GM18861 (cell line): ENCODE results near the gene IFT25.
"Not testable (repeated sequence)": the region's sequence is repeated elsewhere in the genome, so short reads cannot be mapped to it uniquely, and the experiment has no call there.

Source experiments
- ATAC-seq: cut with Tn5 transposase; IDR thresholded peaks from one replicate; pipeline ENCODE4 v1.9.1; 2021; ENCODE audit not compliant: unreplicated experiment

The IFT25 gene

GRCh38 chr1:53945433-53946251, at the start of gene IFT25:
Gene IFT25 (minus strand): TSS chr1:53945699. CDS start chr1:53940082, 5,617 bp downstream.
- ATAC-seq = peak; percentile 48

GRCh38 chr1:53994516-53994915, 49.0 kb upstream of the IFT25 start:
- not testable (repeated sequence) for ATAC-seq

DNA sequence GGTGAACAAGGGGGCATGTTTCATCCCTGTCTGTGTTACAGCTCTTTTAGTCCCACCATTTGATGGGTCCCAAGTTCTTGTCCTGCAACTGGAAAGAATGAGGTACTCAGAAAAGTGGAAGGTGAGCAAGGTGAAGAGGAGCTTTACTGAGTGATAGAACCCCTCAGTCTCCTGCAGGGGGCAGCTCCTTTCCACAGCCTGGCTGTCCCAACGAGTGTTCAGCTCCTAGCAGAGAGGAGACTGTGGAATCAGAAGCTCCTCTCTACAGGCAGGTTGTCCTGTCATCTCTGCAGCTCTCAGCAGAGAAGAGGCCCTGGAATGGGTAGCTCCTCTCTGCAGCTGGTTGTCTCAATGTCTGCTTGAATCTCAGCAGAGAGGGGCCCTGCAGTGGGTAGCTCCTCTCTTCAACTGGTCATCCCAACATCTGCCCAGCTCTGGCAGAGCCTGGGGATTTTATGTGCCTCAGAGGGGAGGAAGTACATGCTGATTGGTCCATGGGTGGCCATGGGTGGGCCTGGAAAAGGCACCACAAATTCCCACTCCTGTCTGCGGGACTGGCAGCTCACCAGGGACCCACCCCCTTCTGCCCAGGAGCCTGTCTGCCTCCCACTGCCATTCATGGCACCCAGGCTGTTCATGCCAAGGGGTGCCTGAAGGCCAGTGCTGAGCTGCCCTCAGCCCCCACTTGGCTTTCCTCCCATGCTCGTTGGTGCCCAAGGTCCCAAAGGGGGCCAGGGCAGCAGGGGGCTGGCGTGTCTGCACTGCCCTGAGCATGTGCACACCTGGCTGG, 46.8 kb upstream of the IFT25 start:
- no peak for ATAC-seq

DNA sequence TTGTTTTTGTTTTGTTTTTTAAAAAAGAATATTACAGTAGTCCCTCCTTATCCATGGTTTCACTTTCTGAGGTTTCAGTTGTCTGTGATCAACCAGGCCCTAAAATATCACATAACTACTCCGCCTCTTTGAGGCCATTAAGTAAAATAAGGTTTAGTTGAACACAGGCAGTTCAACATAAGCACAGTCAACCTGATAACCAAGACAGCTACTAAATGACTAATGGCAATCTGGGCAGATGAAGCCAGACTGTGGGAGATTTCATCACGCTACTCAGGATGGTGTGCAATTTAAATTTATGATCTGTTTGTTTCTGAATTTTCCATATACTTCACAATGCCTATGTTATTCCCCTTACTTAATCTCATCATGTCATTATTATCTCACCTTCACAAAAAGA, 42.4 kb upstream of the IFT25 start:
- no peak for ATAC-seq

- ATAC-seq = no peak
Measured at GRCh38 chr1:53986458-53986857, 41.0 kb upstream of the IFT25 start.

GRCh38 chr1:53984726-53985125, 39.2 kb upstream of the IFT25 start:
- ATAC-seq = no peak

DNA sequence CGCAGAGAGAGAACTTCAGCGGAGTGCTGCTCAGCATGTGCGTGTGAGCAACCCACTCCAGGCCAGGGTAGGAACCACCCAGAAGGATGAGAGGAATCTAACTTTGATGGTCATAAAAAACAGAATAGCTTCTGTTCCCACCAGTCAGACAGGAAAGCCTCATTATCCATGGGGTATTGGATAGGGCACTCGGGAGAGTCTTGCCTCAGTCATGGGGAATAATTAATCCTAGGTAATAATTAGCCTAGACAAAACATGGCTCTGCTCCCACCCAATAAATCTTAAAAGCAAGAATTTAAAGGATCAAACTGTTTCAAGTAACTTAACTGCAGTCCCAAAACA, 37.2 kb upstream of the IFT25 start:
- ATAC-seq = no peak

DNA sequence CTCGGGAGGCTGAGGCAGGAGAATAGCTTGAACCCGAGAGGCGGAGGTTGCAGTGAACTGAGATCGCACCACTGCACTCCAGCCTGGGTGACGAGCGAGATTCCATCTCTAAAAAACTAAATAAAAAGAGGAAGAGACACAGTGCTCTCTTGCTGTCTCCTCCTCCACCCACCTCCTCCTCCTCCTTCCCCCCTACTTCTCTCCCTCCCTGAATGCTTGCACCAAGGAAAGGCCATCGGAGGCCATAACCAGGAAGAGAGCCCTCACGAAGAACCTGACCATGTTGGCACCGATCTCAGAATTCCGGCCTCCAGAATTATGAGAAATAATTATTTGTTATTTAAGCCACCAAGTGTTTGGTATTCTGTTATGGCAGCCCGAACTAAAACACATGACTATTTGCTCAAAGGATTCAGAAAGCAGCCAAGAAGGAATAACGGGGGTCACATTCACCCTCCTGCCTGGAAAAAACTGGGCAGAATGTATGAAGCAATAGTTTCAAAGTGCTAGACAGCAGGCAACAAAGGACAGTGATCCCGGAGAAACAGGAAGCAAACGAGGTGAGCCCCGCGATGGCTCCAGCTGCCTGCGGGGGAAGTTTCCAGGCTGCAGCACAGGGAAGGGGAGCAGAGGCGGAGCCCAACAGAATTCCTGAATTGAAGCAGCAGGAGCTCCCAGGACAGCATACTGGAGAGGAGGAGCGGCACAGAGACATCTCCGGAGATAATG, 36.7 kb upstream of the IFT25 start:
- ATAC-seq = no peak

DNA sequence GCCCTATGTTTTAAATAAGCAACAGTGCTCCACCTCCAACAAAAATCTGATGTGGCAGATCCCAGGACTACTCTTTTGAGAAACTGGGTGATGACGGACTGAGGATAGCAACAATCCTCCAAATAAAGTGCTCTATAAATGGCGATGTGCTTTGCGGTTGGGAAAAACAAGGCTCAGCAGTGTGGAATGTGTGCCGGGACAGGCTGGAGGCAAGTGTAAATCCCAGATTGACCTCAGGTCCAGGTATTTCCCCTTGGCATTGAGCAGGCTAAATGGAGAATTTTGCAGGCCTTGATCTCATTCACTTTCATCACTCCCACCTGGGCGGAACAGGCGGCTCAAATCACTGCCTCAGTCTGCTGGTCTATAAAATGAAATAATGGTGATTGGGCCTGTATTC, 35.7 kb upstream of the IFT25 start:
- ATAC-seq = no peak

- ATAC-seq = no peak
Measured at GRCh38 chr1:53979712-53980450, 34.4 kb upstream of the IFT25 start.

- ATAC-seq = no peak
Measured at GRCh38 chr1:53975861-53976260, 30.4 kb upstream of the IFT25 start.

DNA sequence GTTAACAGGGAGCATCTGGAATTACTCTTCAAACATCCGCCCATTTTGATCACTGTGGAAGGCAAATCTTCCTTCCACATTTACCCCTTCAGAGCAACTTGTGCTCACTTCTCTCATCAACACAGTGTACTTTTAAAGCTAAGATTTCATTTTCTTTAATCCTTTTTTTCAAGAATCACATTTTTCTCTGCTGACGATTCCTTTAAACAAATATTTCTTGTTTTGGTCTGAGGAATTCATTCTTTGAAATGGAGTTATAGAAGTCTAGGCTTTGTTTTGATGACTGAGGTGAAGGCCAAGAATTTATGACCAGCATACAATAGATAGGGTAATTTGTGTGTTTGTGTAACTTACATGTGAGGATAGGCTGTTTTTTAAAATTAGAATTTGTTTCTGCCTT, 26.2 kb upstream of the IFT25 start:
- ATAC-seq = no peak

DNA sequence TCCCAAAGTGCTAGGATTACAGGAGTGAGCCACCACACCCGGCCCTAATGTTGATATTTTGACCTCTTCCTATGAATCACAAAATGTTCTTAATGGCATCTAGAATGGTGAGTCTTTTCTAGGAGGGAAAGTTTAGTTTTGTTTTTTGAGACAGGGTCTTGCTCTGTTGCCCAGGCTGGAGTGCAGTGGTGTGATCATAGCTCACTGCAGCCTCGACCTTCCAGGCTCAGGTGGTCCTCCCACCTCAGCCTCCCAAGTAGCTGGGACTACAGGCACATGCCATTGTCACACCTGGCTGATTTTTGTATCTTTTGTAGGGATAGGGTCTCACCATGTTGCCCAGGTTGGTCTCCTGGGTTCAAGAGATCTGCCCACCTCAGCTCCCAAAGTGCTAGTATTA, 23.8 kb upstream of the IFT25 start:
- ATAC-seq = not testable (repeated sequence)

GRCh38 chr1:53968125-53968513, 22.6 kb upstream of the IFT25 start:
- ATAC-seq = no peak

DNA sequence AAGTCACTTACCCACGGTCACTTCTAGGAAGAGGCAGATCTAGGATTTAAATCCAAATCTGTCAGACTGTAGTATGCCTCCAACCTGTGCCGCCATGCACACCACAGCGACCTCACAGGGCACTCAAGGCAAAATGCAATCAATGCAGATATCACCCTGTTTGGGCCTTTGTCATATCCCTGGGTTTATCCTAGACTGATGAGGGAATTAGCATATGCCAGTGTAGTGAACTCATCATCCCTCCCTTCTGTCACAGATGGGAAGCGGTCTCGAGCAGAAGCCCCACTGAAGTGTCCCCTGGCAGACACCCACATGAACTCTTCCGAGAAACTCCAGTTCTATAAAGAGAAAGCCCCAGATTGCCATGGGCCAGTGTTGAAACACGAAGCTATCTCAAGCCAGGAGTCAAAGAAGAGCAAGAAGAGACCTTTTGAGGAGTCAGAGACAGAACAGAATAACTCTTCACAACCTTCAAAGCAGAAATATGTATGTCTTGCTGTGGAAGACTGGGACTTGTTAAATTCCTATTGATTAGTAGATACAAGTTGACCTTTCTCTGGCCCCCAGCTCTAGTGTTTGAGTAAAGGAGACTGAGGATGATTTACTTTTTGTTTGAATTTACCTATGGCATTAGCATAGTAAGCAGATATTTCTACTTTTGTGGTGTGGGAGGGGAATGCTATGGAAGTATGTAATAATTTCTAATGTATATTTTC, 22.1 kb upstream of the IFT25 start:
- ATAC-seq = no peak

GRCh38 chr1:53966794-53967193, 21.3 kb upstream of the IFT25 start:
- ATAC-seq = no peak

GRCh38 chr1:53964109-53964508, 18.6 kb upstream of the IFT25 start:
- ATAC-seq = no peak

DNA sequence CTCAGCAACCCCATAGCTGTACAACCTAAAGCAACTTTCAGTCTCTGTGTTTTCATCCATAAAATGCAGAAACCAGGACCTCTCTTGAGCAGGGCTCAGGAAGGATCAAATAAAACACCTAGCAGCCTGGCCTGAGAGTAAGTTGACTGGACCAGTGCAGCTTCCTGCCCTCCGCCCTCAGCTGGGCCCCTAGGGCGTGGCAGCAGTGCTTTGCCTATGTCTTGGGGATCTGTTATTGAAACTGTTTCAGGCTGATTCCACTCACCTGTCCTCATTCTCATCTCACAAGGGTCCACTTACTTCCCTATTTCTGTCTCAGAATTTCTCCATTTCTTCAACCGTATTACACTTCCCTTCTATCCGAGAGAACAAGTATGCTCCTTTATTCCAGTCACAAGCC, 18.0 kb upstream of the IFT25 start:
- no peak for ATAC-seq

DNA sequence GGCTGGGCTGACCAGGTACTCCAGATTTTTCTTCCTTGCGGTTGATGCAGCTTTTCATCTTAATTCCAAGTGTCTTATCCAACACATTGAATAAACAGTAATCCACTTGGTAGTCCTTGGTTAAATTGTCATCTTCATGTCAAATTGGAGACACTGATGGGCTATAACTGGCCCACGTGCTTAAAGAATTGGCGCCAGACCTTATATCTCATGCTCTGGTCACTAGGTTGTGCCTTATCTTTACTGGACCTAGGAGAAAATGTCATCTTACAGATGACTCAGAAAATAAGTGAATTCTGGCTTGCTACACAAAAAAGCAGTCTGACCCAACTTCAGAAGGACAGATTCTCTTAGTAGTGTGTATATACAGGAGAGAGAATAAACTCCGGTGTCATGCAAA, 16.9 kb upstream of the IFT25 start:
- no peak for ATAC-seq

GRCh38 chr1:53959664-53960250, 14.3 kb upstream of the IFT25 start:
- no peak for ATAC-seq
